Calu3 (cell line): ENCODE results near the gene INTS1. TPM values are rescaled to one million over a fixed set of nuclear protein-coding genes. Genes with fewer than 3 reads are reported as not detected.
A peak's percentile ranks its signal among the peaks of the same experiment; 100 is the strongest.

ENCODE experiments used
- BruUV-seq: library from RNA; stranded (reverse); fragments of 400-500 nt; replicated peaks from 2 replicates; lab custom pipeline; 2021; lab: Mats Ljungman, UMichigan
- CTCF ChIA-PET: fragments of 300-600 bp; sonication (Branson Sonifier 250); formaldehyde crosslinking; loops from one replicate; lab custom pipeline; 2022; ENCODE audit warnings: antibody characterized with exemption; lab: Charles Lee
- DNase-seq: peaks from one replicate; pipeline ENCODE4 v3.0.0; 2022
- H3K27ac Mint-ChIP-seq: one replicate; pipeline ENCODE4 v1.8.0; 2022; ENCODE audit warnings: mixed read lengths; ENCODE audit not compliant: unreplicated experiment
- H3K27me3 Mint-ChIP-seq: one replicate; pipeline ENCODE4 v1.8.0; 2022; ENCODE audit warnings: mixed read lengths; ENCODE audit not compliant: unreplicated experiment
- H3K36me3 Mint-ChIP-seq: one replicate; pipeline ENCODE4 v1.8.0; 2022; ENCODE audit warnings: mild to moderate bottlenecking, moderate library complexity, mixed read lengths; ENCODE audit not compliant: insufficient read depth, unreplicated experiment
- H3K4me1 Mint-ChIP-seq: one replicate; pipeline ENCODE4 v1.8.0; 2022; ENCODE audit warnings: mild to moderate bottlenecking, low read depth, mixed read lengths; ENCODE audit not compliant: unreplicated experiment
- H3K4me3 Mint-ChIP-seq: one replicate; pipeline ENCODE4 v1.8.0; 2022; ENCODE audit warnings: mild to moderate bottlenecking, low read depth, moderate library complexity, mixed read lengths; ENCODE audit not compliant: unreplicated experiment
- H3K9me3 Mint-ChIP-seq: one replicate; pipeline ENCODE4 v1.8.0; 2022; ENCODE audit warnings: low read depth, mixed read lengths; ENCODE audit not compliant: unreplicated experiment
- CTCF ChIP-seq: fragments of 200-600 bp; IDR thresholded peaks from one replicate; pipeline ENCODE4 v1.8.0; 2022; ENCODE audit warnings: antibody characterized with exemption; ENCODE audit not compliant: unreplicated experiment
- intact Hi-C: fragments of 100-400 bp; cut with micrococcal nuclease; formaldehyde crosslinking; loops from one replicate; pipeline ENCODE4 v1.10.0; 2022; ENCODE audit not compliant: unreplicated experiment
- total RNA-seq: library from RNA; stranded (reverse); gene quantifications from 2 replicates; pipeline ENCODE4 v1.2.3, GENCODE V29; 2022

Gene INTS1
- total RNA-seq, 1 experiment from 2014 or later, result 192 TPM

DNA sequence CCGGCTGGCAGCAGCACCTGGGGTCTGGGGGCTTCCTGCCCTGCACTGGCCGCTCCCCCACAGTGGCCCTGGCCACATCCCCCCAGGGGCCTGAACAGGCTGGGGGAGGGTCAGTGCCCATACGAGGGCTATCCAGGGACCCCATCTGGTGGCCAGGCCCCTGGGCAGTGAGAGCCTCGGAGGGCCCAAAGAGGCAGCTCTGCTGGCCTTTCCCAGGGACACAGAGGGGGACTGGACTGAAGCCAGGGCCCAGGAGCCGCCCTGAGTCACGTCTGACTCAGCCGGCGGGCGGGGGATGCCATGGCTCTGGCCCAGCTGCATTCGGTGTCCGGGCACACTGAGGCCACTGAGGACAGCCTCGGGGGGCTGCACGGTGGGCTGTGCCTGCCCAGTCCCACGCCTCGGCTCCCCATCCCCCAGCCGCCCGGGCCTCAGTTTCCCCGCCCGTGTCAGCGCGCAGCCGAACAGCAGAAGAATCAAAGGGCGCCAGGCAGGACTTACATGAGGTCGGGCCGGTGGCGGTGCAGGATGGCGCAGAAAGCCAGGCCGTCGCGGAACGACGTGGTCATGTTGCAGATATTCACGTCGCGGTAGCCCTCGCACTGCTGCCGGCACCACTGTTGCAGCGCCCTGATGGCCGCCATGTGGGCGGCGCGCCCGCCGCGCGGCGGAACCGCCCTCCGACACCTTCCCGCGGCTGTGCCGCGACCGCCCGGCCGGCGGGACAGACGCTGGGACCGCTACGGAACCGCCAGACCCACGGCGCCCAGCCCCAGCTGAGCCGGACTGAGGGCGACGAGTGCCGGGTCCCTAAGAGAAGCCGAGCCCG lies 45.3 kb downstream of the INTS1 start, which contains the start of gene MICALL2:
Gene MICALL2, minus strand, starts transcription at position 788 of the 829 bp plus-strand sequence. Its CDS starts 144 bp downstream, at position 644.
- Mint-ChIP-seq H3K9me3 (no peaks in the 10 kb centered on the region), H3K36me3 (peaks cover 85% of the 10 kb centered on the region), H3K27ac (peak within 1 kb of the TSS; percentile 15), H3K4me1 (peaks cover 62% of the 10 kb centered on the region), H3K27me3 (no peaks in the 10 kb centered on the region), H3K4me3 (peak within 1 kb of the TSS; percentile 83)
- intact Hi-C loops, result no loop called here
- BruUV-seq, result TSS peak; percentile 59
- no peak for TF ChIP-seq CTCF
- CTCF ChIA-PET, result interaction anchor here (0.7 to 1.1 kb wide), 2 partner anchors 15 to 36 kb away, joined by 3 to 8 read pairs; no protein-coding TSS in a partner anchor
- DNase-seq, result peak; percentile 95

- intact Hi-C loops, result no loop called here
- Mint-ChIP-seq H3K4me3 (peak overlapping the region; percentile 83), H3K27me3 (no peaks in the 10 kb centered on the region), H3K9me3 (no peaks in the 10 kb centered on the region), H3K36me3 (peaks cover 93% of the 10 kb centered on the region), H3K27ac (peak overlapping the region; percentile 15), H3K4me1 (peaks cover 68% of the 10 kb centered on the region)
- DNase-seq, result peak; percentile 49
- TF ChIP-seq CTCF, result no peak
- BruUV-seq, result no TSS peak
- CTCF ChIA-PET, result interaction anchor here (0.5 to 2.1 kb wide), 6 partner anchors 16 to 301 kb away, joined by 3 to 8 read pairs (median 4); no protein-coding TSS in a partner anchor
Observed at GRCh38 chr7:1457949-1458682, 46.1 kb downstream of the INTS1 start.

DNA sequence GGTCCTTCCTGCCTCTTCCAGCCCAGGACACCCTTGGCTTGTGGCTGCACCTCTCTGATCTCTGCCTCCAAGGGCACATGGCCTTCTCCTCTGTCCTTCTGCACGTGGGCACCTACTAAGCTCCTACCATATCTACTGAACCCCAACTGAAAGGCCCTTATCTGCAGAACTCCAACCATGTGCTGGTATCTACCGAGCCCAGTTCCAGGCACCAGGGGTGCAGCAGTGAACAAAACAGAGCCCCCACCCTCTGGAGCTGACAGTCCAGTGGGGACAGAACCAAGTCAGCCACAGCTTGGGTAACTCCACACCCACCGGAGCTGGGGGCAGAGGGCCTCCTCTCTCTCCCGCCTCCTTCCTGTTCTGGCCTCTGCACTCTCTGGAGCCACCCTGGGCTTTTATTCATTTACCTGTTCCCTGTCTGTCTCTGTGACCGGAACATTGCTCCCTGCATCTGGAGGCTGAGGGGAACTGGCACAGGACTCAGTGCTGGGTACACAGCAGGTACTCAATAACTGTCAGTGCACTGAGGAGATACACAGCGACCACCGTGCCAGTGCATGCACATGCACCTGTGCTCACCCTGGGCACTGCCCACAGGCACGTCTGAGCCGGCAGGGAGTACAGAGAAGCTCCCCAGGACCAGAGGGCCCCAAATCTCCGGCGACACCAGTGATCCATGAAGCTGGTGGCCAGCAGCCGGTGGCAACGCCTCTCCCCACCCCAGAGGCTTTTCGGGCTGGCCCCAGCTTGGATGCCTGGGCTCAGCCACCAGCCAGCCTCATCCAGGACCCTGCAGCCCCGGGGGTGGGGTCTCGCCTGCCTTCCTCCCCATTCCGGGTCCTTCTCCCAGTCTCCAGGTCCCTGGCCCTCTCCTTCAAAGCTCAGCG lies 46.9 kb downstream of the INTS1 start:
- no TSS peak for BruUV-seq
- H3K4me1 Mint-ChIP-seq, result peaks cover 67% of the 10 kb centered on the region
- H3K4me3 Mint-ChIP-seq, result peak overlapping the region; percentile 83
- H3K27ac Mint-ChIP-seq, result peak overlapping the region; percentile 15
- DNase-seq, result peak; percentile 46
- no peak for TF ChIP-seq CTCF
- CTCF ChIA-PET, result interaction anchor here (0.5 to 2.1 kb wide), 9 partner anchors 17 to 300 kb away, joined by 3 to 4 read pairs (median 3); no protein-coding TSS in a partner anchor
- intact Hi-C loops, result no loop called here
- H3K27me3 Mint-ChIP-seq, result no peaks in the 10 kb centered on the region
- no peaks in the 10 kb centered on the region for H3K9me3 Mint-ChIP-seq
- H3K36me3 Mint-ChIP-seq, result peaks cover 95% of the 10 kb centered on the region
